ENCODE data around the gene POFUT2.
"Not testable (repeated sequence)": the region's sequence is repeated elsewhere in the genome, so short reads cannot be mapped to it uniquely, and the experiment has no call there.

POFUT2 gene

GRCh38 chr21:45309987-45310381 lies 22.3 kb upstream of the POFUT2 start:
- no peak overlapping the region for H3K4me3 ChIP-seq (ENCODE audit: low read depth, low read length)
- no peak for TF ChIP-seq CTCF (IDR thresholded peaks at IDR 0.05; ENCODE audit: insufficient read depth, low read depth, low read length, missing control alignments)
- no peak for DNase-seq (ENCODE audit: low read depth)

- peak; percentile 59 for TF ChIP-seq CTCF (IDR thresholded peaks at IDR 0.05; ENCODE audit: insufficient read depth, low read depth, low read length, missing control alignments)
- H3K4me3 ChIP-seq (ENCODE audit: low read depth, low read length) = no peak overlapping the region
- DNase-seq (ENCODE audit: low read depth) = peak; percentile 29
These were observed 21.6 kb upstream of the POFUT2 start for GRCh38 chr21:45309069-45309986.

GRCh38 chr21:45308194-45309068 lies 20.7 kb upstream of the POFUT2 start:
- H3K4me3 ChIP-seq (ENCODE audit: low read depth, low read length) = no peak overlapping the region
- no peak for DNase-seq (ENCODE audit: low read depth)
- no peak for TF ChIP-seq CTCF (IDR thresholded peaks at IDR 0.05; ENCODE audit: insufficient read depth, low read depth, low read length, missing control alignments)

- H3K4me3 ChIP-seq (ENCODE audit: low read depth, low read length); DNase-seq (ENCODE audit: low read depth): not testable (repeated sequence)
These were observed 20.0 kb upstream of the POFUT2 start for GRCh38 chr21:45307597-45308158.

GRCh38 chr21:45306832-45307571 lies 19.3 kb upstream of the POFUT2 start:
- TF ChIP-seq CTCF (IDR thresholded peaks at IDR 0.05; ENCODE audit: insufficient read depth, low read depth, low read length, missing control alignments) = no peak
- no peak for DNase-seq (ENCODE audit: low read depth)
- no peak overlapping the region for H3K4me3 ChIP-seq (ENCODE audit: low read depth, low read length)

GRCh38 chr21:45306453-45306831 lies 18.7 kb upstream of the POFUT2 start:
- no peak overlapping the region for H3K4me3 ChIP-seq (ENCODE audit: low read depth, low read length)
- no peak for DNase-seq (ENCODE audit: low read depth)
- no peak for TF ChIP-seq CTCF (IDR thresholded peaks at IDR 0.05; ENCODE audit: insufficient read depth, low read depth, low read length, missing control alignments)
